UCSD-AML1 (cell line): ENCODE measurements around the gene ITPRIP.

Experiments
- DNase-seq: peaks from one replicate; lab custom pipeline; 2025; ENCODE audit not compliant: unreplicated experiment; lab: John Stamatoyannopoulos, UW

ITPRIP gene

GRCh38 chr10:104337985-104338735 lies at the start of gene ITPRIP:
ITPRIP (minus strand) TSS chr10:104338465; CDS start chr10:104316051, 22,414 bp downstream.
- peak; percentile 81 for DNase-seq

- no peak for DNase-seq
These were observed 49.0 kb upstream of the ITPRIP start for GRCh38 chr10:104387130-104387888.

GRCh38 chr10:104380336-104380735 lies 42.1 kb upstream of the ITPRIP start:
- DNase-seq = no peak

- DNase-seq = no peak
These were observed 38.6 kb upstream of the ITPRIP start for GRCh38 chr10:104376784-104377300.

- DNase-seq = no peak
These were observed 36.3 kb upstream of the ITPRIP start for GRCh38 chr10:104374591-104374990.

- DNase-seq = no peak
These were observed 33.5 kb upstream of the ITPRIP start for GRCh38 chr10:104371753-104372152.

GRCh38 chr10:104368381-104368780 lies 30.1 kb upstream of the ITPRIP start:
- no peak for DNase-seq

- no peak for DNase-seq
These were observed 29.6 kb upstream of the ITPRIP start for GRCh38 chr10:104367904-104368303.

GRCh38 chr10:104359811-104360210 lies 21.5 kb upstream of the ITPRIP start:
- DNase-seq = no peak

GRCh38 chr10:104353325-104354048 lies 15.2 kb upstream of the ITPRIP start, which contains the start of gene CFAP58:
CFAP58 (plus strand) TSS chr10:104353833; CDS start chr10:104353898, 65 bp downstream.
- peak; percentile 94 for DNase-seq

- DNase-seq = no peak
These were observed 13.7 kb upstream of the ITPRIP start for GRCh38 chr10:104351919-104352318.

GRCh38 chr10:104351061-104351702 lies 12.9 kb upstream of the ITPRIP start:
- no peak for DNase-seq

GRCh38 chr10:104350127-104350635 lies 11.9 kb upstream of the ITPRIP start:
- no peak for DNase-seq

GRCh38 chr10:104349623-104350126 lies 11.4 kb upstream of the ITPRIP start:
- DNase-seq = no peak

- no peak for DNase-seq
These were observed 10.3 kb upstream of the ITPRIP start for GRCh38 chr10:104348601-104349000.

GRCh38 chr10:104347295-104348045 lies 9.2 kb upstream of the ITPRIP start:
- DNase-seq = no peak

- DNase-seq = no peak
These were observed 7.7 kb upstream of the ITPRIP start for GRCh38 chr10:104345941-104346340.

- no peak for DNase-seq
These were observed 7.2 kb upstream of the ITPRIP start for GRCh38 chr10:104345515-104345914.

GRCh38 chr10:104344219-104344618 lies 6.0 kb upstream of the ITPRIP start:
- DNase-seq = no peak

- DNase-seq = no peak
These were observed 4.7 kb upstream of the ITPRIP start for GRCh38 chr10:104342941-104343411.
